Measurements from ENCODE around the gene PCDHB10.
A peak's percentile ranks its signal among the peaks of the same experiment; 100 is the strongest.
"Not testable (repeated sequence)": the region's sequence is repeated elsewhere in the genome, so short reads cannot be mapped to it uniquely, and the experiment has no call there.

PCDHB10 gene

GRCh38 chr5:141192110-141192725 is at the start of gene PCDHB10:
PCDHB10 (plus strand) TSS chr5:141192353; CDS start chr5:141192553, 200 bp downstream.
- H3K4me3 ChIP-seq (ENCODE audit: low read length), result no peak within 1 kb of the TSS
- H3K36me3 ChIP-seq (ENCODE audit: control insufficient read depth, insufficient read depth, low read length, severe bottlenecking), result no peaks in the 10 kb centered on the region
- DNase-seq (ENCODE audit: low read depth), result peak; percentile 37
- H3K9ac ChIP-seq (ENCODE audit: low read length), result no peak within 1 kb of the TSS
- H3K4me1 ChIP-seq (ENCODE audit: control insufficient read depth, insufficient read depth, low read length), result no peaks in the 10 kb centered on the region
- H3K27me3 ChIP-seq (replicated peaks; ENCODE audit: control insufficient read depth, insufficient read depth, low read length), result no peaks in the 10 kb centered on the region
- peaks cover 42% of the 10 kb centered on the region for H3K9me3 ChIP-seq (ENCODE audit: control insufficient read depth, low read length)

- Histone ChIP-seq H3K27me3 (replicated peaks; ENCODE audit: control insufficient read depth, insufficient read depth, low read length) (no peaks in the 10 kb centered on the region), H3K9me3 (ENCODE audit: control insufficient read depth, low read length) (peaks cover 18% of the 10 kb centered on the region), H3K4me1 (ENCODE audit: control insufficient read depth, insufficient read depth, low read length) (no peaks in the 10 kb centered on the region), H3K9ac (ENCODE audit: low read length) (no peak within 1 kb of the TSS), H3K36me3 (ENCODE audit: control insufficient read depth, insufficient read depth, low read length, severe bottlenecking) (no peaks in the 10 kb centered on the region), H3K4me3 (ENCODE audit: low read length) (peak within 1 kb of the TSS; percentile 56)
- DNase-seq (ENCODE audit: low read depth), result peak; percentile 45
Measured at GRCh38 chr5:141149812-141150211, 42.3 kb upstream of the PCDHB10 start, which contains the start of gene PCDHB6. PCDHB6 (plus strand) TSS chr5:141150057; CDS start chr5:141150258, 201 bp downstream.

GRCh38 chr5:141150224-141150992 is 41.7 kb upstream of the PCDHB10 start:
- no peak overlapping the region for H3K9ac ChIP-seq (ENCODE audit: low read length)
- H3K27me3 ChIP-seq (replicated peaks; ENCODE audit: control insufficient read depth, insufficient read depth, low read length), result no peaks in the 10 kb centered on the region
- DNase-seq (ENCODE audit: low read depth), result no peak
- H3K36me3 ChIP-seq (ENCODE audit: control insufficient read depth, insufficient read depth, low read length, severe bottlenecking), result no peaks in the 10 kb centered on the region
- peaks cover 18% of the 10 kb centered on the region for H3K9me3 ChIP-seq (ENCODE audit: control insufficient read depth, low read length)
- H3K4me1 ChIP-seq (ENCODE audit: control insufficient read depth, insufficient read depth, low read length), result no peaks in the 10 kb centered on the region
- peak overlapping the region; percentile 56 for H3K4me3 ChIP-seq (ENCODE audit: low read length)

GRCh38 chr5:141150993-141151325 is 41.2 kb upstream of the PCDHB10 start:
- no peak overlapping the region for H3K4me3 ChIP-seq (ENCODE audit: low read length)
- H3K9ac ChIP-seq (ENCODE audit: low read length), result no peak overlapping the region
- H3K27me3 ChIP-seq (replicated peaks; ENCODE audit: control insufficient read depth, insufficient read depth, low read length), result no peaks in the 10 kb centered on the region
- H3K4me1 ChIP-seq (ENCODE audit: control insufficient read depth, insufficient read depth, low read length), result no peaks in the 10 kb centered on the region
- peaks cover 23% of the 10 kb centered on the region for H3K9me3 ChIP-seq (ENCODE audit: control insufficient read depth, low read length)
- no peaks in the 10 kb centered on the region for H3K36me3 ChIP-seq (ENCODE audit: control insufficient read depth, insufficient read depth, low read length, severe bottlenecking)
- DNase-seq (ENCODE audit: low read depth), result no peak

GRCh38 chr5:141151632-141152031 is 40.5 kb upstream of the PCDHB10 start:
- H3K36me3 ChIP-seq (ENCODE audit: control insufficient read depth, insufficient read depth, low read length, severe bottlenecking); H3K4me1 ChIP-seq (ENCODE audit: control insufficient read depth, insufficient read depth, low read length); H3K9ac ChIP-seq (ENCODE audit: low read length); H3K27me3 ChIP-seq (replicated peaks; ENCODE audit: control insufficient read depth, insufficient read depth, low read length); DNase-seq (ENCODE audit: low read depth); H3K4me3 ChIP-seq (ENCODE audit: low read length): not testable (repeated sequence)
- peaks cover 30% of the 10 kb centered on the region for H3K9me3 ChIP-seq (ENCODE audit: control insufficient read depth, low read length)

- not testable (repeated sequence) for H3K36me3 ChIP-seq (ENCODE audit: control insufficient read depth, insufficient read depth, low read length, severe bottlenecking); H3K27me3 ChIP-seq (replicated peaks; ENCODE audit: control insufficient read depth, insufficient read depth, low read length); DNase-seq (ENCODE audit: low read depth); H3K4me1 ChIP-seq (ENCODE audit: control insufficient read depth, insufficient read depth, low read length); H3K4me3 ChIP-seq (ENCODE audit: low read length); H3K9ac ChIP-seq (ENCODE audit: low read length)
- peaks cover 35% of the 10 kb centered on the region for H3K9me3 ChIP-seq (ENCODE audit: control insufficient read depth, low read length)
Measured at GRCh38 chr5:141152096-141152495, 40.1 kb upstream of the PCDHB10 start.

GRCh38 chr5:141155540-141156374 is 36.4 kb upstream of the PCDHB10 start:
- Histone ChIP-seq H3K4me1 (ENCODE audit: control insufficient read depth, insufficient read depth, low read length) (no peaks in the 10 kb centered on the region), H3K27me3 (replicated peaks; ENCODE audit: control insufficient read depth, insufficient read depth, low read length) (no peaks in the 10 kb centered on the region), H3K9ac (ENCODE audit: low read length) (no peak overlapping the region), H3K9me3 (ENCODE audit: control insufficient read depth, low read length) (peaks cover 30% of the 10 kb centered on the region), H3K4me3 (ENCODE audit: low read length) (no peak overlapping the region), H3K36me3 (ENCODE audit: control insufficient read depth, insufficient read depth, low read length, severe bottlenecking) (no peaks in the 10 kb centered on the region)
- no peak for DNase-seq (ENCODE audit: low read depth)

GRCh38 chr5:141157356-141157755 is 34.8 kb upstream of the PCDHB10 start:
- H3K9me3 ChIP-seq (ENCODE audit: control insufficient read depth, low read length), result peaks cover 26% of the 10 kb centered on the region
- not testable (repeated sequence) for H3K9ac ChIP-seq (ENCODE audit: low read length); DNase-seq (ENCODE audit: low read depth); H3K4me1 ChIP-seq (ENCODE audit: control insufficient read depth, insufficient read depth, low read length); H3K36me3 ChIP-seq (ENCODE audit: control insufficient read depth, insufficient read depth, low read length, severe bottlenecking); H3K4me3 ChIP-seq (ENCODE audit: low read length); H3K27me3 ChIP-seq (replicated peaks; ENCODE audit: control insufficient read depth, insufficient read depth, low read length)

GRCh38 chr5:141157901-141158300 is 34.3 kb upstream of the PCDHB10 start:
- not testable (repeated sequence) for H3K9ac ChIP-seq (ENCODE audit: low read length); H3K36me3 ChIP-seq (ENCODE audit: control insufficient read depth, insufficient read depth, low read length, severe bottlenecking); DNase-seq (ENCODE audit: low read depth); H3K27me3 ChIP-seq (replicated peaks; ENCODE audit: control insufficient read depth, insufficient read depth, low read length); H3K4me3 ChIP-seq (ENCODE audit: low read length); H3K4me1 ChIP-seq (ENCODE audit: control insufficient read depth, insufficient read depth, low read length)
- peaks cover 28% of the 10 kb centered on the region for H3K9me3 ChIP-seq (ENCODE audit: control insufficient read depth, low read length)

- peak; percentile 79 for DNase-seq (ENCODE audit: low read depth)
- H3K36me3 ChIP-seq (ENCODE audit: control insufficient read depth, insufficient read depth, low read length, severe bottlenecking), result no peaks in the 10 kb centered on the region
Measured at GRCh38 chr5:141172381-141173204, 19.6 kb upstream of the PCDHB10 start, which contains the start of gene PCDHB7. PCDHB7 (plus strand) TSS chr5:141172644; CDS start chr5:141172836, 192 bp downstream.

More at GRCh38 chr5:141172381-141173204, 19.6 kb upstream of the PCDHB10 start, which contains the start of gene PCDHB7:
- H3K9ac ChIP-seq (ENCODE audit: low read length), result no peak within 1 kb of the TSS
- peak within 1 kb of the TSS; percentile 70 for H3K4me3 ChIP-seq (ENCODE audit: low read length)
- no peaks in the 10 kb centered on the region for H3K27me3 ChIP-seq (replicated peaks; ENCODE audit: control insufficient read depth, insufficient read depth, low read length)
- peaks cover 29% of the 10 kb centered on the region for H3K9me3 ChIP-seq (ENCODE audit: control insufficient read depth, low read length)
- H3K4me1 ChIP-seq (ENCODE audit: control insufficient read depth, insufficient read depth, low read length), result peaks cover 3% of the 10 kb centered on the region

Data from adipocyte (in vitro differentiated cells).